NOMO-1 treated with DMSO at 0.1 percent for 48 hours (cell line): ENCODE measurements around the gene DEK.
"Not testable (repeated sequence)": the region's sequence is repeated elsewhere in the genome, so short reads cannot be mapped to it uniquely, and the experiment has no call there.

Experiments
- DNase-seq: peaks from one replicate; lab custom pipeline; 2025; ENCODE audit not compliant: unreplicated experiment; lab: John Stamatoyannopoulos, UW

DEK gene

GRCh38 chr6:18207949-18208348, 56.4 kb downstream of the DEK start:
- DNase-seq: no peak

GRCh38 chr6:18207438-18207837, 56.9 kb downstream of the DEK start:
- no peak for DNase-seq

- no peak for DNase-seq
Observed at GRCh38 chr6:18206591-18206990, 57.7 kb downstream of the DEK start.

- DNase-seq: no peak
Observed at GRCh38 chr6:18204691-18205090, 59.6 kb downstream of the DEK start.

- DNase-seq: no peak
Observed at GRCh38 chr6:18203786-18204185, 60.5 kb downstream of the DEK start.

GRCh38 chr6:18192026-18192425, 72.3 kb downstream of the DEK start:
- DNase-seq: no peak

GRCh38 chr6:18189196-18189595, 75.1 kb downstream of the DEK start:
- no peak for DNase-seq

- no peak for DNase-seq
Observed at GRCh38 chr6:18187701-18188100, 76.6 kb downstream of the DEK start.

- peak; percentile 78 for DNase-seq
Observed at GRCh38 chr6:18186540-18187250, 77.6 kb downstream of the DEK start.

GRCh38 chr6:18186033-18186432, 78.3 kb downstream of the DEK start:
- DNase-seq: no peak

GRCh38 chr6:18185624-18186023, 78.7 kb downstream of the DEK start:
- DNase-seq: no peak

- DNase-seq: no peak
Observed at GRCh38 chr6:18183766-18184165, 80.6 kb downstream of the DEK start.

- DNase-seq: no peak
Observed at GRCh38 chr6:18182568-18182967, 81.8 kb downstream of the DEK start.

GRCh38 chr6:18179770-18180356, 84.5 kb downstream of the DEK start:
- DNase-seq: peak; percentile 53

GRCh38 chr6:18178960-18179615, 85.2 kb downstream of the DEK start:
- DNase-seq: peak; percentile 0

GRCh38 chr6:18177286-18177965, 86.9 kb downstream of the DEK start:
- DNase-seq: no peak

- not testable (repeated sequence) for DNase-seq
Observed at GRCh38 chr6:18176198-18176597, 88.1 kb downstream of the DEK start.
